Endothelial cell of umbilical vein (primary cell): ENCODE measurements around the gene TNFAIP8L1.

ENCODE experiments used
- CTCF ChIP-seq, 2 donors: IDR thresholded peaks; 1 replicate in 1 of 2; 2 replicates in 1 of 2; pipeline ENCODE4 v1.5.1; 2011; ENCODE audit warnings: low read length in 2 of 2, mild to moderate bottlenecking in 2 of 2, moderate library complexity in 2 of 2, control low read depth in 1 of 2, inconsistent platforms in 1 of 2, low read depth in 1 of 2; ENCODE audit not compliant: insufficient read depth in 1 of 2; ENCODE audit errors: extremely low read depth in 1 of 2
- EZH2 ChIP-seq: IDR thresholded peaks from 2 replicates; pipeline ENCODE4 v1.6.1; 2012; ENCODE audit warnings: borderline replicate concordance, low read depth, mild to moderate bottlenecking, moderate library complexity, low read length, inconsistent platforms; ENCODE audit not compliant: severe bottlenecking
- FOS ChIP-seq: IDR thresholded peaks from 2 replicates; pipeline ENCODE4 v1.6.1; 2011; ENCODE audit warnings: mild to moderate bottlenecking, low read length, moderate library complexity, borderline replicate concordance; ENCODE audit not compliant: insufficient read depth
- GATA2 ChIP-seq: IDR thresholded peaks from 2 replicates; pipeline ENCODE4 v1.7.0; 2011; ENCODE audit warnings: low read depth, mild to moderate bottlenecking, moderate library complexity, mixed read lengths, low read length; ENCODE audit not compliant: insufficient read length, insufficient read depth
- JUN ChIP-seq: IDR thresholded peaks from 2 replicates; pipeline ENCODE4 v1.6.1; 2011; ENCODE audit warnings: borderline replicate concordance, low read depth; ENCODE audit not compliant: insufficient read length, insufficient read depth
- MAX ChIP-seq: IDR thresholded peaks from 2 replicates; pipeline ENCODE4 v1.6.1; 2011; ENCODE audit not compliant: insufficient read depth, insufficient read length
- MYC ChIP-seq: IDR thresholded peaks from one replicate; pipeline ENCODE4 v1.6.1; 2011; ENCODE audit warnings: mild to moderate bottlenecking, low read depth, low read length
- POLR2A ChIP-seq: IDR thresholded peaks from 2 replicates; pipeline ENCODE4 v1.6.1; 2012; ENCODE audit warnings: low read depth, mild to moderate bottlenecking, control low read depth, low read length
- POLR2AphosphoS5 ChIP-seq: IDR thresholded peaks from 2 replicates; pipeline ENCODE4 v1.6.1; 2012; ENCODE audit warnings: low read depth, mild to moderate bottlenecking, control low read depth, low read length, moderate library complexity; ENCODE audit not compliant: insufficient read depth

GRCh38 chr19:4702764-4703163 lies 63.4 kb downstream of the TNFAIP8L1 start:
- TF ChIP-seq EZH2 (no peak), CTCF (IDR thresholded peaks at IDR 0.05; ENCODE audit: extremely low read depth in 1 of 2, insufficient read depth in 1 of 2, low read depth in 1 of 2, low read length in 2 of 2) (no peak), POLR2AphosphoS5 (no peak), JUN (no peak), POLR2A (no peak), FOS (no peak), MAX (no peak), GATA2 (no peak), MYC (no peak)
